Coronary artery (tissue), 2 donors: ENCODE data around the gene PAPPA.

Source experiments
- DNase-seq: peaks from one replicate; pipeline ENCODE4 v3.0.0-alpha.2; 2017; ENCODE audit warnings: low spot score
- H3K27ac ChIP-seq, 2 donors: fragments of 200-600 bp; sonication (generic); one replicate each; pipeline ENCODE4 v1.5.1; 2016 to 2019
- H3K4me3 ChIP-seq: fragments of 200-600 bp; sonication (generic); 2 replicates; pipeline ENCODE4 v1.5.1; 2016; ENCODE audit warnings: mild to moderate bottlenecking, moderate library complexity
- TF ChIP-seq, protein P1 (sequence below): fragments of 200-600 bp; sonication (generic); IDR thresholded peaks from one replicate; pipeline ENCODE4 v1.5.1; 2019; ENCODE audit warnings: antibody characterized with exemption

The PAPPA gene

DNA sequence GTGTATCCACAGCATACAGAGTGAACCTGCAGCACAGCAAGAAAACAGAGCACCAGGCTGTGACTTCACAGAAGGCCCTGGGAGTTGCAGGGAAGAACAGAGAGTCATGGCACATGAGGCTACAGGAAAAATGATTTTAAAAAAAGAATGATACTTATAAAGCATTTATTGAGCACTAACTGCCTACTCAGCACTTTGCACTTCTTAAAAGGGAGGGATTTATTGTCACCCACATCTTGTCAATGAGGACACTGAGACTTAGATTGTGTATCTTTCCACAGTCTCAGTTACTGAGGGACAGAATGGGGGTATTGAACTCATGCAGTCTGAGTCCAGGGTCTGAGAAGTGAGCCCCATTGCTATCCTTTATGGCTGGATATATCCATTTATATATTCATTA lies 288.9 kb downstream of the PAPPA start:
- Histone ChIP-seq H3K4me3 (no peak overlapping the region), H3K27ac (no peak overlapping the region)
- no peak for DNase-seq
- TF ChIP-seq, protein P1, sequence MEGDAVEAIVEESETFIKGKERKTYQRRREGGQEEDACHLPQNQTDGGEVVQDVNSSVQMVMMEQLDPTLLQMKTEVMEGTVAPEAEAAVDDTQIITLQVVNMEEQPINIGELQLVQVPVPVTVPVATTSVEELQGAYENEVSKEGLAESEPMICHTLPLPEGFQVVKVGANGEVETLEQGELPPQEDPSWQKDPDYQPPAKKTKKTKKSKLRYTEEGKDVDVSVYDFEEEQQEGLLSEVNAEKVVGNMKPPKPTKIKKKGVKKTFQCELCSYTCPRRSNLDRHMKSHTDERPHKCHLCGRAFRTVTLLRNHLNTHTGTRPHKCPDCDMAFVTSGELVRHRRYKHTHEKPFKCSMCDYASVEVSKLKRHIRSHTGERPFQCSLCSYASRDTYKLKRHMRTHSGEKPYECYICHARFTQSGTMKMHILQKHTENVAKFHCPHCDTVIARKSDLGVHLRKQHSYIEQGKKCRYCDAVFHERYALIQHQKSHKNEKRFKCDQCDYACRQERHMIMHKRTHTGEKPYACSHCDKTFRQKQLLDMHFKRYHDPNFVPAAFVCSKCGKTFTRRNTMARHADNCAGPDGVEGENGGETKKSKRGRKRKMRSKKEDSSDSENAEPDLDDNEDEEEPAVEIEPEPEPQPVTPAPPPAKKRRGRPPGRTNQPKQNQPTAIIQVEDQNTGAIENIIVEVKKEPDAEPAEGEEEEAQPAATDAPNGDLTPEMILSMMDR: no peak

DNA sequence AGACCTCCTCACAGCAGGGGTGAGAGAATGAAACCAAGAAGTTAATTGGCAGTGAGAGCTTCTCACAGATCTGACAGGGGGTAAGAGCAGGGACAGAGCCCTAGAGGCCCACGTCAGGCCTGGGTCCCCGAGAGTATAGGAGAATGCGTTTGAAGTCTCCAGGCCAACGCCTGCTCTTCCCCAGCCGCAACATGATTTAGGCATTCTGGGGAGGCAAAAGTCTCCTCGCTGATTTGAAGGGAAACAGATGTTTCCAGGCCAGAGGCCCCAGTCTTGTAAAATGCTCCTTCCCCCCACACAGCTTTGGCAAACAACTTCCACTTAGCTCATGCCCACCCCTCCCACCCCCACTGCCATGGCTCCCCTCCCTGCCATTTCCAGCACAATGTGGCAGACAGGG lies 294.3 kb downstream of the PAPPA start:
- DNase-seq: no peak
- TF ChIP-seq, protein P1: no peak
- H3K4me3 ChIP-seq: no peak overlapping the region
- no peak overlapping the region for H3K27ac ChIP-seq

DNA sequence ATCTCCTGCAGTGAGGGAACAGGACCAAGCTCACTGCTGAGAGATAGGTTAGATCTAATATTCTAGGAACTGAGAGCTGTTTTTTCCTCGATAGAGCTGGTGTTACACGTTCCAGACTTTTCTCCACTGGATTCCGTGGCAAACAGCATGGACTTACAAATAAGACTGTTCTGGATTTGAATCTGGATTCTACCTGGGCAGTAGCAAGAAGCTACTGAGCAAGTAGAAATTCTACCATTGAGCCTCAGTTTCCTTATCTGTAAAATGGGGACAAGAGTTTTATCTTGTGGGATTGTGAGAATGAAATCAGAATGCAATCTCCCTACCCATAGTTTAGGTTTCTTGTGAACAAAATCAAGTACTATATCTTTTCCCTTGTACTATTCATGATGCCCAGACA lies 294.8 kb downstream of the PAPPA start:
- DNase-seq: no peak
- TF ChIP-seq, protein P1: no peak
- H3K27ac ChIP-seq: no peak overlapping the region
- H3K4me3 ChIP-seq: no peak overlapping the region

DNA sequence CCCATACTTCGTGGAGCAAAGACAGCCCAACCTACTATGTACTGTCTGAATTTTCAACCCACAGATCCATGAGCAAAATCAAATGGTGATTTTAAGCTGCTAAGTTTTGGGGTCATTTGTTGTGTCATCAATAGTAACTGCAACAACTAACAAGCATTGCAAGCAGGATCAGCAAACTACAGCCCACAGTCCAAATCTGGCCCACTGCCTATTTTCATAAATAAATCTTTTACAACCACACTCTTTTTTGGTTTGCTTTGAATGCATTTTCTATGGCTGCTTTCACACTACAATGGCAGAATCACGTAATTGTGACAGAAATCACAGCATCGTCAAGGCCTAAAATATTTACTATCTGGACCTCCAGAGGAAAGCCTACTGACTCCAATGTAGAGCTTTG lies 296.4 kb downstream of the PAPPA start:
- DNase-seq: no peak
- Histone ChIP-seq H3K4me3 (no peak overlapping the region), H3K27ac (no peak overlapping the region)
- TF ChIP-seq, protein P1: no peak

DNA sequence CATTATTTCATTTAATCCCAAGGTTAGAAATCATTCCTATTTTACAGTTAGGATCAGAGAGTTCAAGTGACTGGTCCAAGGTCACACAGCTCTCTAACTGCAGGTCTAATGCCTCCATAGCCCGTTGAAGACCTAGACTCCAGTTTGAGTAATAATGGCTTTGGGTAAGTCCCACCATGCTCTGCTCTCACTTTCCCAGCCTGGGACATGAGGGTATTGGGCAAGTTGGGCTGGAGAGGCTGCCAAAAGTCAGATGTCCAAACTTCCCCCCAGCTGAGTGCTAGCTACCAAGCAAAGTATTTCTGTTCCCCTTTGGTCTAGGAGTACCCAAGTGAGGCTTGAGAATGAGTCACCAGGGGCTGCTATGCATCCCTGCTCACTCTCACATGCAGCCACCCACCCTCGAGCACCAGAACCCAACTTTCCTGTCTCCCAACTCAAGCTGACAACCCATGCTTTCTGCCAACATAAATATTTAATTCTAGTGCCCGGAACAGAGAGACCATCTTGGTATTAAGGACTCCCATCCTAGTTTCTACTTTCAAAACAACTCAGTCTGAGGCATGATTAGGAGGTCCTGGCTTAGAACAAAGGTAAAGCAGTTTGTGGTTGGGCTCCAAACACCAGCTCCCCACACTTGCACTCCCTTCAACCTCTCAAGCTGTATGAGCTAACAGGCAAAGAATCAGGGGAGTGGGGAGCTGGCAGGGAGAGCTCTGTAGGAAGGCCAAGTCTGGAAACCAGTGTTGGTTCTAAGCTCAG lies 297.0 kb downstream of the PAPPA start:
- DNase-seq: no peak
- Histone ChIP-seq H3K4me3 (no peak overlapping the region), H3K27ac (no peak overlapping the region)
- TF ChIP-seq, protein P1: no peak

DNA sequence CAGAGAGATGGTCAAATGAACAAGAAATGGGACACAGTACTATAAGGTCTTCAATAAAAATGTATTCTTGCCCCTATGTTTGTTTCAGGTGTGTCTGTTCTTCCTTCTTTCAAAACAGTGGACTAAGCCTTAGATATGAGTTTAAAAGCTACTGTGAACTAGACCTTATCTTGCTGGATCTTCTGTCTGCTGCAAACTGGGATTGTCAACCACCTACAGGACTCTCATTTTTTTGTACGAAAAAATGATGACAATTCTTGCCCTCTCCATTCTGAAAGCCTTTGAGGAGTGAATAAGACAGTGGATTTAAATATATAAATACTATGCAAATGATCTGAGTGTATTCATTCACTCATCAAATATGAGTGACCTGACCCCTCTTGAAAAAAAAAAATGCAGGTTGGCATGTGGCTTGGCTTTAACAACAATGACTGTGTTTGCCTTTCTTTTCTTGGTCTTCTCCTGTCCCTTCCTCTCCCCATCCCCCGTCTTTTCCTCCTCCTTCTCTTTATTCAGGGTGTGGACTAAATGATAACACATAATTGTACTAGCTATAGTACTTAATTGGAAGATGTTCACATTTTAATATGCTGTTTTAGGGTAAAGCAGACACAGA lies 298.0 kb downstream of the PAPPA start:
- Histone ChIP-seq H3K4me3 (no peak overlapping the region), H3K27ac (no peak overlapping the region)
- no peak for DNase-seq
- TF ChIP-seq, protein P1: no peak
